ENCODE measurements around the gene MB21D2.

- TF ChIP-seq CTCF (conservative IDR thresholded peaks at IDR 0.05; ENCODE audit: low read depth in 2 of 2) (no peak), POLR2AphosphoS5 (IDR thresholded peaks at IDR 0.05; ENCODE audit: low read depth) (no peak), JUNB (IDR thresholded peaks at IDR 0.05; ENCODE audit: unreplicated experiment) (no peak), EZH2 (IDR thresholded peaks at IDR 0.05; ENCODE audit: low read depth, unreplicated experiment) (no peak), EZH2phosphoT487 (IDR thresholded peaks at IDR 0.05; ENCODE audit: unreplicated experiment) (no peak), REST (IDR thresholded peaks at IDR 0.05; ENCODE audit: unreplicated experiment) (no peak), CREB1 (CRISPR knock-in tag; IDR thresholded peaks at IDR 0.05; ENCODE audit: low read depth) (no peak), ZNF114 (CRISPR knock-in tag; IDR thresholded peaks at IDR 0.05) (no peak), STAT1 (IDR thresholded peaks at IDR 0.05; ENCODE audit: unreplicated experiment) (no peak), ZNF331 (CRISPR knock-in tag; IDR thresholded peaks at IDR 0.05; ENCODE audit: low read depth) (no peak), NANOG (IDR thresholded peaks at IDR 0.05; ENCODE audit: borderline replicate concordance) (no peak)
- TF ChIP-seq, protein P1, sequence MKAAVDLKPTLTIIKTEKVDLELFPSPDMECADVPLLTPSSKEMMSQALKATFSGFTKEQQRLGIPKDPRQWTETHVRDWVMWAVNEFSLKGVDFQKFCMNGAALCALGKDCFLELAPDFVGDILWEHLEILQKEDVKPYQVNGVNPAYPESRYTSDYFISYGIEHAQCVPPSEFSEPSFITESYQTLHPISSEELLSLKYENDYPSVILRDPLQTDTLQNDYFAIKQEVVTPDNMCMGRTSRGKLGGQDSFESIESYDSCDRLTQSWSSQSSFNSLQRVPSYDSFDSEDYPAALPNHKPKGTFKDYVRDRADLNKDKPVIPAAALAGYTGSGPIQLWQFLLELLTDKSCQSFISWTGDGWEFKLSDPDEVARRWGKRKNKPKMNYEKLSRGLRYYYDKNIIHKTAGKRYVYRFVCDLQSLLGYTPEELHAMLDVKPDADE (IDR thresholded peaks at IDR 0.05), result no peak
- TF ChIP-seq, protein P2, sequence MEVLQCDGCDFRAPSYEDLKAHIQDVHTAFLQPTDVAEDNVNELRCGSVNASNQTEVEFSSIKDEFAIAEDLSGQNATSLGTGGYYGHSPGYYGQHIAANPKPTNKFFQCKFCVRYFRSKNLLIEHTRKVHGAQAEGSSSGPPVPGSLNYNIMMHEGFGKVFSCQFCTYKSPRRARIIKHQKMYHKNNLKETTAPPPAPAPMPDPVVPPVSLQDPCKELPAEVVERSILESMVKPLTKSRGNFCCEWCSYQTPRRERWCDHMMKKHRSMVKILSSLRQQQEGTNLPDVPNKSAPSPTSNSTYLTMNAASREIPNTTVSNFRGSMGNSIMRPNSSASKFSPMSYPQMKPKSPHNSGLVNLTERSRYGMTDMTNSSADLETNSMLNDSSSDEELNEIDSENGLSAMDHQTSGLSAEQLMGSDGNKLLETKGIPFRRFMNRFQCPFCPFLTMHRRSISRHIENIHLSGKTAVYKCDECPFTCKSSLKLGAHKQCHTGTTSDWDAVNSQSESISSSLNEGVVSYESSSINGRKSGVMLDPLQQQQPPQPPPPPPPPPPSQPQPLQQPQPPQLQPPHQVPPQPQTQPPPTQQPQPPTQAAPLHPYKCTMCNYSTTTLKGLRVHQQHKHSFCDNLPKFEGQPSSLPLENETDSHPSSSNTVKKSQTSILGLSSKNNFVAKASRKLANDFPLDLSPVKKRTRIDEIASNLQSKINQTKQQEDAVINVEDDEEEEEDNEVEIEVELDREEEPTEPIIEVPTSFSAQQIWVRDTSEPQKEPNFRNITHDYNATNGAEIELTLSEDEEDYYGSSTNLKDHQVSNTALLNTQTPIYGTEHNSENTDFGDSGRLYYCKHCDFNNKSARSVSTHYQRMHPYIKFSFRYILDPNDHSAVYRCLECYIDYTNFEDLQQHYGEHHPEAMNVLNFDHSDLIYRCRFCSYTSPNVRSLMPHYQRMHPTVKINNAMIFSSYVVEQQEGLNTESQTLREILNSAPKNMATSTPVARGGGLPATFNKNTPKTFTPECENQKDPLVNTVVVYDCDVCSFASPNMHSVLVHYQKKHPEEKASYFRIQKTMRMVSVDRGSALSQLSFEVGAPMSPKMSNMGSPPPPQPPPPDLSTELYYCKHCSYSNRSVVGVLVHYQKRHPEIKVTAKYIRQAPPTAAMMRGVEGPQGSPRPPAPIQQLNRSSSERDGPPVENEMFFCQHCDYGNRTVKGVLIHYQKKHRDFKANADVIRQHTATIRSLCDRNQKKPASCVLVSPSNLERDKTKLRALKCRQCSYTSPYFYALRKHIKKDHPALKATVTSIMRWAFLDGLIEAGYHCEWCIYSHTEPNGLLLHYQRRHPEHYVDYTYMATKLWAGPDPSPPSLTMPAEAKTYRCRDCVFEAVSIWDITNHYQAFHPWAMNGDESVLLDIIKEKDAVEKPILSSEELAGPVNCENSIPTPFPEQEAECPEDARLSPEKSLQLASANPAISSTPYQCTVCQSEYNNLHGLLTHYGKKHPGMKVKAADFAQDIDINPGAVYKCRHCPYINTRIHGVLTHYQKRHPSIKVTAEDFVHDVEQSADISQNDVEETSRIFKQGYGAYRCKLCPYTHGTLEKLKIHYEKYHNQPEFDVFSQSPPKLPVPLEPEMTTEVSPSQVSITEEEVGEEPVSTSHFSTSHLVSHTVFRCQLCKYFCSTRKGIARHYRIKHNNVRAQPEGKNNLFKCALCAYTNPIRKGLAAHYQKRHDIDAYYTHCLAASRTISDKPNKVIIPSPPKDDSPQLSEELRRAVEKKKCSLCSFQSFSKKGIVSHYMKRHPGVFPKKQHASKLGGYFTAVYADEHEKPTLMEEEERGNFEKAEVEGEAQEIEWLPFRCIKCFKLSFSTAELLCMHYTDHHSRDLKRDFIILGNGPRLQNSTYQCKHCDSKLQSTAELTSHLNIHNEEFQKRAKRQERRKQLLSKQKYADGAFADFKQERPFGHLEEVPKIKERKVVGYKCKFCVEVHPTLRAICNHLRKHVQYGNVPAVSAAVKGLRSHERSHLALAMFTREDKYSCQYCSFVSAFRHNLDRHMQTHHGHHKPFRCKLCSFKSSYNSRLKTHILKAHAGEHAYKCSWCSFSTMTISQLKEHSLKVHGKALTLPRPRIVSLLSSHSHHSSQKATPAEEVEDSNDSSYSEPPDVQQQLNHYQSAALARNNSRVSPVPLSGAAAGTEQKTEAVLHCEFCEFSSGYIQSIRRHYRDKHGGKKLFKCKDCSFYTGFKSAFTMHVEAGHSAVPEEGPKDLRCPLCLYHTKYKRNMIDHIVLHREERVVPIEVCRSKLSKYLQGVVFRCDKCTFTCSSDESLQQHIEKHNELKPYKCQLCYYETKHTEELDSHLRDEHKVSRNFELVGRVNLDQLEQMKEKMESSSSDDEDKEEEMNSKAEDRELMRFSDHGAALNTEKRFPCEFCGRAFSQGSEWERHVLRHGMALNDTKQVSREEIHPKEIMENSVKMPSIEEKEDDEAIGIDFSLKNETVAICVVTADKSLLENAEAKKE (CRISPR knock-in tag; IDR thresholded peaks at IDR 0.05), result no peak
These were observed 34.1 kb downstream of the MB21D2 start for GRCh38 chr3:192883512-192883911.

All from GM23338 (cell line).